ENCODE results near the gene COPG1.

- no peak for TF ChIP-seq POLR2AphosphoS5 (IDR thresholded peaks at IDR 0.05; ENCODE audit: borderline replicate concordance, low read depth, low read length)
- TF ChIP-seq EZH2 (IDR thresholded peaks at IDR 0.05) = no peak
Observed at GRCh38 chr3:129295286-129295685, 45.9 kb downstream of the COPG1 start.
